ENCODE results near the gene LMF1. TPM values are rescaled to one million over a fixed set of nuclear protein-coding genes. Genes with fewer than 3 reads are reported as not detected.

LMF1 gene
- total RNA-seq, 2 donors from 2014 or later = 26.9 to 33.2 TPM

- H3K27ac Mint-ChIP-seq = no peak overlapping the region
- peaks cover 4% of the 10 kb centered on the region for H3K4me1 Mint-ChIP-seq (ENCODE audit: low read depth)
- H3K27me3 Mint-ChIP-seq (ENCODE audit: low read depth) = no peaks in the 10 kb centered on the region
- DNase-seq (no peak), ATAC-seq (replicated peaks in 1 of 2) (no peak)
- H3K9me3 Mint-ChIP-seq = no peaks in the 10 kb centered on the region
- no peak overlapping the region for H3K4me3 Mint-ChIP-seq
- peaks cover 0 to 4% of the 10 kb centered on the region in 2 donors for H3K36me3 Mint-ChIP-seq (ENCODE audit: insufficient read depth in 2 of 2)
Measured at GRCh38 chr16:882256-882655, 88.5 kb downstream of the LMF1 start.

DNA sequence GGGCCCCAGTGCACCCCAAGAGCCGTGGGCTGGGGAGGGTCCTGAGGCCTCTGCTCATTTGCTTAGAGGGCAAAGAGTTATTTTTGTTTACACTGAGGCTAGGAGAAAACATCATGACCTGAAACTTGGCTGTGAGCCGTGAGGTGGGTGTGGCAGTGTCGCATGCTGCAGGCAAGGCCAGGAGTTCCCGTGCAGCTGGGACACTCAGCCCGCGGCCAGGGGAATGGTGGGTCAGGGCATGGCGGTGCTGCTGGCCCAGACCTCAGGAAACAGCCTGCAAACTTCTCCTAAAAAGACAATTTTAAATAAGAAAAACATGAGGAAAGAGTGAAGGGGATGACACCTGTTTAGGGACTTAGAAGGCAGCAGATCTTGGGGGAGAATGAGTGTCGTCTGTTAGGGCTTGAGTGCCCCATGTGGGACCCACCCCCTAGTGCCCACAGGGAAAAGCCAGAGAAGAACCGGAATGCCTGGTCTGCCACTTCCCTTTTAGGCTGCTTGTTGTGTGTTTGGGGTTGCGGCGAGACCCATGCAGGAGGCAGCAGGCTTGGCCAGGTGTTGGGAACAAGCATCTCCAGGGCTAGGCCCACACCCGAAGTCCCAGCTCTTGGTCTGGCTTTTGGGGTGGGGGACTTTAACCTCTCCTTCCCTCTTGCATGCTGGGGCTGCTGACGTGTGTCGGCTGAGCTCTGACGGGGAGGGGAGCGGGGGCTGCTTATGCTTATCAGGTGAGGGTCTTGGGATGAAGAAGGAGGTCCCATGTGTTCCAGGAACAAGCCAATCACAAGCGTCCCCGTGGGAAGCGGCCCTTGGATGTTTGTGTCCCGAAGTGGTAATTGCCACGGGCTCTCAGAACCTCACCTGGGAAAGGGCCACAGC lies 89.3 kb downstream of the LMF1 start:
- Mint-ChIP-seq H3K4me3 (no peak overlapping the region), H3K36me3 (ENCODE audit: insufficient read depth in 2 of 2) (peaks cover 0 to 4% of the 10 kb centered on the region in 2 donors), H3K9me3 (no peaks in the 10 kb centered on the region), H3K27ac (no peak overlapping the region), H3K4me1 (ENCODE audit: low read depth) (peaks cover 5% of the 10 kb centered on the region), H3K27me3 (ENCODE audit: low read depth) (no peaks in the 10 kb centered on the region)
- ATAC-seq (replicated peaks in 1 of 2) (no peak), DNase-seq (no peak)

- Mint-ChIP-seq H3K9me3 (no peaks in the 10 kb centered on the region), H3K27ac (no peak overlapping the region)
- ATAC-seq (replicated peaks in 1 of 2) = no peak
Measured at GRCh38 chr16:880471-881171, 90.2 kb downstream of the LMF1 start.

GRCh38 chr16:879986-880385 lies 90.8 kb downstream of the LMF1 start:
- DNase-seq = no peak
- H3K9me3 Mint-ChIP-seq = no peaks in the 10 kb centered on the region
- peaks cover 0 to 4% of the 10 kb centered on the region in 2 donors for H3K36me3 Mint-ChIP-seq (ENCODE audit: insufficient read depth in 2 of 2)
- peaks cover 5% of the 10 kb centered on the region for H3K4me1 Mint-ChIP-seq (ENCODE audit: low read depth)
- H3K27ac Mint-ChIP-seq = no peak overlapping the region
- no peaks in the 10 kb centered on the region for H3K27me3 Mint-ChIP-seq (ENCODE audit: low read depth)
- no peak overlapping the region for H3K4me3 Mint-ChIP-seq
- ATAC-seq (replicated peaks in 1 of 2) = no peak

More at GRCh38 chr16:880471-881171, 90.2 kb downstream of the LMF1 start:
- Mint-ChIP-seq H3K4me3 (no peak overlapping the region), H3K27me3 (ENCODE audit: low read depth) (no peaks in the 10 kb centered on the region), H3K4me1 (ENCODE audit: low read depth) (peaks cover 5% of the 10 kb centered on the region), H3K36me3 (ENCODE audit: insufficient read depth in 2 of 2) (peaks cover 0 to 4% of the 10 kb centered on the region in 2 donors)
- DNase-seq = no peak

DNA sequence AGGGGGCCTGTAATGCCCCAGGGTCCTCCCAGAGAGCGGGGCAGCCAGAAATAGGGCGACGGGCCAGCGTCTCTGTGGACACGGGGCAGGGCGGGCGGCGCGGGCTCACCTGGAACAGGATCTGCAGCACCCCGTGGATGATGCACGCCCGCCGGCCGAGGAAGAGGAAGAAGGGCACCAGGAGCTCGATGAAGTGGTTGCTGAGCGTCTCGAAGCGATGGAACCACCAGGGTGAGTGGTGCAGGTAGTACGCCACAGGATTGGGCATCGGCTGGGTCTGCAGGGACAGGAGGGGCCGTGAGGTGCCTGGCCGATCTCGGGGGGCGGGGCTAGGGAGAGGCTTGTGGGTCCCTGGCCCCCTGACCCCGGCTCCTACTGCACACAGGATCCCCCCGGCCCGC lies 91.3 kb downstream of the LMF1 start:
- DNase-seq = no peak
- ATAC-seq (replicated peaks in 1 of 2) = no peak
- peaks cover 0 to 4% of the 10 kb centered on the region in 2 donors for H3K36me3 Mint-ChIP-seq (ENCODE audit: insufficient read depth in 2 of 2)
- H3K4me3 Mint-ChIP-seq = no peak overlapping the region
- H3K27ac Mint-ChIP-seq = no peak overlapping the region
- H3K4me1 Mint-ChIP-seq (ENCODE audit: low read depth) = peaks cover 5% of the 10 kb centered on the region
- no peaks in the 10 kb centered on the region for H3K27me3 Mint-ChIP-seq (ENCODE audit: low read depth)
- H3K9me3 Mint-ChIP-seq = no peaks in the 10 kb centered on the region

DNA sequence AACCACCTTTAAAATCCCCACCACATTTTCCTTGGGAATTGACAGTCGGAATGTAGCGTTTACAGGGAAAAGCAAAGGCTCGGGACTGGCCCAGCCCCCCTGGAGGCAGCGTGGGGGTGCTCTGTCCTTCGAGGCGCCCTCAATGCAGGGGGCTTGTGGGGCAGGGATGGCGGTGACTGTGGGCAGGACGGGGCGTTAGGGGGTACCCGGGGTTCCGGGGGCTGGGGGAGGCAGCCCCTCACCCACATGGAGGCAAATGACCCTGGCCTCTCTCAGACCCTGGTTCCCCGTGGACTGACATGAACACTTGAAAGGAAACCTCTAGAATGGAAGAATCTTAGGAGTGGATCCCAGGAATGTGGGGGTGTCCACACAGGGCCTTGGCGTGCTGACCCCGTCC lies 91.9 kb downstream of the LMF1 start:
- H3K36me3 Mint-ChIP-seq (ENCODE audit: insufficient read depth in 2 of 2) = peaks cover 0 to 4% of the 10 kb centered on the region in 2 donors
- H3K9me3 Mint-ChIP-seq = no peaks in the 10 kb centered on the region
- no peak overlapping the region for H3K27ac Mint-ChIP-seq
- H3K4me1 Mint-ChIP-seq (ENCODE audit: low read depth) = peaks cover 5% of the 10 kb centered on the region
- DNase-seq (no peak), ATAC-seq (replicated peaks in 1 of 2) (no peak)
- no peak overlapping the region for H3K4me3 Mint-ChIP-seq
- no peaks in the 10 kb centered on the region for H3K27me3 Mint-ChIP-seq (ENCODE audit: low read depth)

GRCh38 chr16:878072-878784 lies 92.6 kb downstream of the LMF1 start:
- peak; percentile 44 to 83 for ATAC-seq (replicated peaks in 1 of 2)

GRCh38 chr16:877242-878071 lies 93.3 kb downstream of the LMF1 start:
- Mint-ChIP-seq H3K4me1 (ENCODE audit: low read depth) (peaks cover 5% of the 10 kb centered on the region), H3K36me3 (ENCODE audit: insufficient read depth in 2 of 2) (peaks cover 0 to 2% of the 10 kb centered on the region in 2 donors), H3K4me3 (peak overlapping the region in 1 of 2 donors; percentile 34), H3K27me3 (ENCODE audit: low read depth) (no peaks in the 10 kb centered on the region), H3K9me3 (no peaks in the 10 kb centered on the region), H3K27ac (no peak overlapping the region)
- ATAC-seq (replicated peaks in 1 of 2) (peak; percentile 57 to 58), DNase-seq (peak in 1 of 2 donors; percentile 14)

More at GRCh38 chr16:878072-878784, 92.6 kb downstream of the LMF1 start:
- no peak overlapping the region for H3K27ac Mint-ChIP-seq
- H3K4me3 Mint-ChIP-seq = no peak overlapping the region
- H3K36me3 Mint-ChIP-seq (ENCODE audit: insufficient read depth in 2 of 2) = peaks cover 0 to 4% of the 10 kb centered on the region in 2 donors
- no peaks in the 10 kb centered on the region for H3K9me3 Mint-ChIP-seq
- H3K27me3 Mint-ChIP-seq (ENCODE audit: low read depth) = no peaks in the 10 kb centered on the region
- H3K4me1 Mint-ChIP-seq (ENCODE audit: low read depth) = peaks cover 5% of the 10 kb centered on the region
- peak; percentile 25 to 70 for DNase-seq

DNA sequence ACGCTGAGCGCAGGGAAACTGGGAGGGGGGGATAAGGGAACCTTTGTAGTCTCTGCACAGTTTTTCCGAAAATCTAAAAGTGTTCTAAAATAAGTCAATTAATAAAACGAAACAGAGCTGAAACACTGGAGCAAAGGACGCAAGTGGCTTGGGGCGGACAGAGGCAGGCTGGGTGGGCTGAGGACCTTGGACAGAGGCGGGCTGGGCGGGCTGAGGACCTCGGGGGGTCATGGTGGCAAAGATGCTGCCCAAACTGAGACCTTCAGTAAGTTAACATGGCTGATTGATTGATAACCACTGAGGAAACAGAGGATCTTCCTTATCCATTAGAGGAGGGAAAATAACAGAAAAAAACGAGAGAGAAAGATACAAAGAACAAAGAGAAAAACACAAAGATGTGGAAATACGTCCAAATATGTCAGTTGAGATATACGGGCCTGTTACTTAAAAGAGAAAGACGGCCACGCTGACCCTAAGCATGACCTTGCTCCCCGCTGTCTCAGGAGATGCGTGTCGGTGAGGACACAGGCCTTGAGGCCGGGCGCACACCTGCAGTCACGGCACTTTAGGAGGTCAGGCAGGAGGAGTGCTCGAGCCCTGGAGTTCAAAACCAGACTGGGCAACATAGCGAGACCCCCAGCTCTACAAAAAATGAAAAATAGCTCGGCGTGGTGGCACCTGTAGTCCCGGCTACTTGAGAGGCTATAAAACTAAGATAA lies 94.1 kb downstream of the LMF1 start:
- Mint-ChIP-seq H3K27me3 (ENCODE audit: low read depth) (no peaks in the 10 kb centered on the region), H3K4me1 (ENCODE audit: low read depth) (peaks cover 5% of the 10 kb centered on the region), H3K4me3 (no peak overlapping the region), H3K9me3 (no peaks in the 10 kb centered on the region), H3K27ac (no peak overlapping the region), H3K36me3 (ENCODE audit: insufficient read depth in 2 of 2) (no peaks in the 10 kb centered on the region)
- DNase-seq (no peak), ATAC-seq (replicated peaks in 1 of 2) (no peak)

DNA sequence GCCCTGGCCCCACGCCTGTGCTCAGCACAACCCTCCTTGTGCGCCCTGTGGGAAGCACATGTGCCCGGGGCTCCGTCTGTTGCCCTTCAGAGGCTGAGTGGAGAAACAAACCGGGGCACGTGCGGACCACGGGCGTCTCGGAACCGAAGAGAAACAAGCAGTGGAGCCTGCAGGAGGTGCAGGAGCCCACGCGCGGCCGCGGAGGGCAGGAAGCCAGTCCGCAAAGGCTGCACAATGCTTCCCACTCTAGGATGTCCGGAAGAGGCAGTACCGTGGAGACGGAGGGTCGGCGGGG lies 94.8 kb downstream of the LMF1 start:
- ATAC-seq (replicated peaks in 1 of 2) = no peak
- H3K36me3 Mint-ChIP-seq (ENCODE audit: insufficient read depth in 2 of 2) = no peaks in the 10 kb centered on the region
- no peak for DNase-seq
- peaks cover 5% of the 10 kb centered on the region for H3K4me1 Mint-ChIP-seq (ENCODE audit: low read depth)
- no peak overlapping the region for H3K27ac Mint-ChIP-seq
- H3K9me3 Mint-ChIP-seq = no peaks in the 10 kb centered on the region
- no peaks in the 10 kb centered on the region for H3K27me3 Mint-ChIP-seq (ENCODE audit: low read depth)
- H3K4me3 Mint-ChIP-seq = no peak overlapping the region

GRCh38 chr16:875182-876040 lies 95.4 kb downstream of the LMF1 start:
- no peak for ATAC-seq (replicated peaks in 1 of 2)
- Mint-ChIP-seq H3K4me3 (no peak overlapping the region), H3K27ac (no peak overlapping the region), H3K36me3 (ENCODE audit: insufficient read depth in 2 of 2) (no peaks in the 10 kb centered on the region), H3K9me3 (no peaks in the 10 kb centered on the region), H3K4me1 (ENCODE audit: low read depth) (peaks cover 5% of the 10 kb centered on the region), H3K27me3 (ENCODE audit: low read depth) (no peaks in the 10 kb centered on the region)
- DNase-seq = no peak
